Stimulated activated memory B cell treated with anti-CD40 and anti-IgM and Interleukin-4, amounts not matched to agents 10 μg/mL and 1 μg/mL and 100 μg/mL, for 72 hours (primary cell): ENCODE data around the gene HDAC2.
"Not testable (repeated sequence)": the region's sequence is repeated elsewhere in the genome, so short reads cannot be mapped to it uniquely, and the experiment has no call there.

Experiments
- ATAC-seq: fragments of 150-1000 bp; cut with Tn5 transposase; 2 replicates; pipeline ENCODE4 v1.10.0; 2021
- H3K27ac Mint-ChIP-seq: one replicate; pipeline ENCODE4 v1.8.0; 2022; ENCODE audit warnings: mild to moderate bottlenecking, mixed read lengths
- H3K27me3 Mint-ChIP-seq: one replicate; pipeline ENCODE4 v1.8.0; 2022; ENCODE audit warnings: mixed read lengths
- H3K36me3 Mint-ChIP-seq: one replicate; pipeline ENCODE4 v1.8.0; 2022; ENCODE audit warnings: mixed read lengths
- H3K4me1 Mint-ChIP-seq: one replicate; pipeline ENCODE4 v1.8.0; 2022; ENCODE audit warnings: mixed read lengths
- H3K4me3 Mint-ChIP-seq: one replicate; pipeline ENCODE4 v1.8.0; 2022; ENCODE audit warnings: mild to moderate bottlenecking, moderate library complexity, mixed read lengths
- H3K9me3 Mint-ChIP-seq: one replicate; pipeline ENCODE4 v1.8.0; 2022; ENCODE audit warnings: mixed read lengths

The HDAC2 gene

GRCh38 chr6:113949499-113949898 lies 21.4 kb downstream of the HDAC2 start:
- H3K4me1 Mint-ChIP-seq, result no peaks in the 10 kb centered on the region
- no peak overlapping the region for H3K27ac Mint-ChIP-seq
- no peaks in the 10 kb centered on the region for H3K27me3 Mint-ChIP-seq

GRCh38 chr6:113944701-113945100 lies 26.2 kb downstream of the HDAC2 start:
- peaks cover 31% of the 10 kb centered on the region for H3K36me3 Mint-ChIP-seq
- H3K9me3 Mint-ChIP-seq, result no peaks in the 10 kb centered on the region
- no peak overlapping the region for H3K27ac Mint-ChIP-seq
- no peaks in the 10 kb centered on the region for H3K27me3 Mint-ChIP-seq
- no peaks in the 10 kb centered on the region for H3K4me1 Mint-ChIP-seq
- H3K4me3 Mint-ChIP-seq, result no peak overlapping the region
- no peak for ATAC-seq

More at GRCh38 chr6:113949499-113949898, 21.4 kb downstream of the HDAC2 start:
- H3K9me3 Mint-ChIP-seq, result no peaks in the 10 kb centered on the region
- no peak for ATAC-seq
- peaks cover 7% of the 10 kb centered on the region for H3K36me3 Mint-ChIP-seq
- no peak overlapping the region for H3K4me3 Mint-ChIP-seq

- Mint-ChIP-seq H3K4me3 (no peak overlapping the region), H3K27ac (no peak overlapping the region), H3K9me3 (no peaks in the 10 kb centered on the region), H3K36me3 (peaks cover 33% of the 10 kb centered on the region), H3K27me3 (no peaks in the 10 kb centered on the region), H3K4me1 (no peaks in the 10 kb centered on the region)
- ATAC-seq, result no peak
These were observed 31.1 kb downstream of the HDAC2 start for GRCh38 chr6:113939825-113940224.

- ATAC-seq, result no peak
- no peaks in the 10 kb centered on the region for H3K9me3 Mint-ChIP-seq
- peaks cover 34% of the 10 kb centered on the region for H3K36me3 Mint-ChIP-seq
- no peak overlapping the region for H3K27ac Mint-ChIP-seq
- H3K4me3 Mint-ChIP-seq, result no peak overlapping the region
- no peaks in the 10 kb centered on the region for H3K27me3 Mint-ChIP-seq
- no peaks in the 10 kb centered on the region for H3K4me1 Mint-ChIP-seq
These were observed 34.6 kb downstream of the HDAC2 start for GRCh38 chr6:113936093-113936934.

- ATAC-seq, result no peak
- Mint-ChIP-seq H3K36me3 (peaks cover 43% of the 10 kb centered on the region), H3K4me1 (no peaks in the 10 kb centered on the region)
These were observed 36.8 kb downstream of the HDAC2 start for GRCh38 chr6:113934101-113934500.

GRCh38 chr6:113931907-113932306 lies 39.0 kb downstream of the HDAC2 start:
- Mint-ChIP-seq H3K9me3 (peaks cover 19% of the 10 kb centered on the region), H3K36me3 (peaks cover 40% of the 10 kb centered on the region), H3K27me3 (peaks cover 16% of the 10 kb centered on the region)
- H3K27ac Mint-ChIP-seq, H3K4me3 Mint-ChIP-seq, H3K4me1 Mint-ChIP-seq, ATAC-seq: not testable (repeated sequence)

More at GRCh38 chr6:113934101-113934500, 36.8 kb downstream of the HDAC2 start:
- Mint-ChIP-seq H3K9me3 (peaks cover 17% of the 10 kb centered on the region), H3K27ac (no peak overlapping the region), H3K27me3 (peaks cover 16% of the 10 kb centered on the region), H3K4me3 (no peak overlapping the region)

- Mint-ChIP-seq H3K36me3 (peaks cover 40% of the 10 kb centered on the region), H3K4me1 (no peaks in the 10 kb centered on the region), H3K4me3 (no peak overlapping the region), H3K27me3 (peaks cover 16% of the 10 kb centered on the region), H3K9me3 (peaks cover 19% of the 10 kb centered on the region), H3K27ac (no peak overlapping the region)
- ATAC-seq, result no peak
These were observed 40.8 kb downstream of the HDAC2 start for GRCh38 chr6:113930183-113930582.

GRCh38 chr6:113927001-113927400 lies 43.9 kb downstream of the HDAC2 start:
- ATAC-seq, result no peak
- peaks cover 16% of the 10 kb centered on the region for H3K27me3 Mint-ChIP-seq
- H3K9me3 Mint-ChIP-seq, result peaks cover 19% of the 10 kb centered on the region
- no peak overlapping the region for H3K4me3 Mint-ChIP-seq
- no peak overlapping the region for H3K27ac Mint-ChIP-seq
- H3K4me1 Mint-ChIP-seq, result no peaks in the 10 kb centered on the region
- H3K36me3 Mint-ChIP-seq, result peaks cover 19% of the 10 kb centered on the region

- ATAC-seq, result no peak
- Mint-ChIP-seq H3K9me3 (peaks cover 15% of the 10 kb centered on the region), H3K27me3 (peaks cover 10% of the 10 kb centered on the region), H3K27ac (no peak overlapping the region), H3K4me1 (no peaks in the 10 kb centered on the region), H3K4me3 (no peak overlapping the region), H3K36me3 (peaks cover 14% of the 10 kb centered on the region)
These were observed 45.6 kb downstream of the HDAC2 start for GRCh38 chr6:113925378-113925777.

GRCh38 chr6:113924312-113924723 lies 46.6 kb downstream of the HDAC2 start:
- Mint-ChIP-seq H3K36me3 (peaks cover 3% of the 10 kb centered on the region), H3K9me3 (peaks cover 5% of the 10 kb centered on the region), H3K4me3 (no peak overlapping the region), H3K4me1 (no peaks in the 10 kb centered on the region), H3K27me3 (no peaks in the 10 kb centered on the region), H3K27ac (no peak overlapping the region)
- ATAC-seq, result no peak

- Mint-ChIP-seq H3K4me1 (no peaks in the 10 kb centered on the region), H3K27me3 (no peaks in the 10 kb centered on the region), H3K36me3 (no peaks in the 10 kb centered on the region), H3K9me3 (no peaks in the 10 kb centered on the region), H3K4me3 (no peak overlapping the region), H3K27ac (no peak overlapping the region)
- ATAC-seq, result no peak
These were observed 47.4 kb downstream of the HDAC2 start for GRCh38 chr6:113923526-113923925.

GRCh38 chr6:113921299-113921904 lies 49.5 kb downstream of the HDAC2 start:
- no peaks in the 10 kb centered on the region for H3K4me1 Mint-ChIP-seq
- no peak overlapping the region for H3K4me3 Mint-ChIP-seq
- no peak overlapping the region for H3K27ac Mint-ChIP-seq
- no peaks in the 10 kb centered on the region for H3K27me3 Mint-ChIP-seq
- no peaks in the 10 kb centered on the region for H3K36me3 Mint-ChIP-seq
- H3K9me3 Mint-ChIP-seq, result no peaks in the 10 kb centered on the region
- no peak for ATAC-seq

GRCh38 chr6:113920663-113921267 lies 50.2 kb downstream of the HDAC2 start:
- H3K9me3 Mint-ChIP-seq, result no peaks in the 10 kb centered on the region
- no peak for ATAC-seq
- no peaks in the 10 kb centered on the region for H3K4me1 Mint-ChIP-seq
- no peak overlapping the region for H3K27ac Mint-ChIP-seq
- H3K4me3 Mint-ChIP-seq, result no peak overlapping the region
- no peaks in the 10 kb centered on the region for H3K36me3 Mint-ChIP-seq
- no peaks in the 10 kb centered on the region for H3K27me3 Mint-ChIP-seq

- not testable (repeated sequence) for H3K27ac Mint-ChIP-seq, H3K4me1 Mint-ChIP-seq, ATAC-seq, H3K9me3 Mint-ChIP-seq, H3K36me3 Mint-ChIP-seq, H3K27me3 Mint-ChIP-seq, H3K4me3 Mint-ChIP-seq
These were observed 60.7 kb downstream of the HDAC2 start for GRCh38 chr6:113910285-113910684.

GRCh38 chr6:113909224-113909856 lies 61.6 kb downstream of the HDAC2 start:
- no peaks in the 10 kb centered on the region for H3K36me3 Mint-ChIP-seq
- H3K27ac Mint-ChIP-seq, result no peak overlapping the region
- H3K27me3 Mint-ChIP-seq, result no peaks in the 10 kb centered on the region
- H3K9me3 Mint-ChIP-seq, result no peaks in the 10 kb centered on the region
- no peak overlapping the region for H3K4me3 Mint-ChIP-seq
- ATAC-seq, result no peak
- no peaks in the 10 kb centered on the region for H3K4me1 Mint-ChIP-seq
